ENCODE results near the gene TAF1.
"Not testable (repeated sequence)": the region's sequence is repeated elsewhere in the genome, so short reads cannot be mapped to it uniquely, and the experiment has no call there.

Gene TAF1

DNA sequence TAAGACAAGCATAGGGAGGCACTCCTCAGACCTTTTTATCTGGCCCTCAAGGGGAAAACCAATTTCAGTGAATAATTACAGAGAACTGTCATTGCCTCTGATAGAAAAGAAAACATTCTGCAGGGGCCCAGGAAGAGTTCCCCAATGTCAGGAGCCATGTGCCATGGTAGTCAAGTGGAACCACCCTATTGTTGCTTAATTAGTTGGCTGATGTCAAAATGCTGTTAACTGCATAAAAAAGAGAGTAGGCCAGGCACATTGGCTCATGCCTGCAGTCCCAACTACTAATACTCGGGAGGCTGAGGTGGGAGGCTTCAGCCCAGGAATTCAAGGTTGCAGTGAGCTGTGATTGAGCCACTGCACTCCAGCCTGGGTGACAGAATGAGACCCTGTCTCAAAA, 138.2 kb downstream of the TAF1 start:
- DNase-seq (ENCODE audit: low spot score): no peak

DNA sequence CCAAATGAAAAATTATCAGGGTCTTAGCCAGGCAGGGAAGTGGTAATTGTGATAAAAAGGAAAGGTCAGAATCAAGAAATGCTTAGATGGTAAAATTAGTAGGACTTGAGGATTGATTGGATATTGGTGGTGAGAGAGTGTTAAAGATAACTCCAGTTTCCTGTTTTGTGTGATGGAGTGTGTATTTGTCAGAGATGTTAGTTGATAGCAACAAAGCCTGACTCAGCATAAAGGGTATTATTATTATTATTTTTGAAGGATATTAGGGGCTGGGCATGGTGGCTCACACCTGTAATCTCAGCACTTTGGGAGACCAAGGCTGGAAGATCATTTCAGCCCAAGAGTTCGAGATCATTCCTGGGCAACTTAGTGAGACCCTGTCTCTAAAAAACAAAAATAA, 143.1 kb downstream of the TAF1 start:
- DNase-seq (ENCODE audit: low spot score): no peak

DNA sequence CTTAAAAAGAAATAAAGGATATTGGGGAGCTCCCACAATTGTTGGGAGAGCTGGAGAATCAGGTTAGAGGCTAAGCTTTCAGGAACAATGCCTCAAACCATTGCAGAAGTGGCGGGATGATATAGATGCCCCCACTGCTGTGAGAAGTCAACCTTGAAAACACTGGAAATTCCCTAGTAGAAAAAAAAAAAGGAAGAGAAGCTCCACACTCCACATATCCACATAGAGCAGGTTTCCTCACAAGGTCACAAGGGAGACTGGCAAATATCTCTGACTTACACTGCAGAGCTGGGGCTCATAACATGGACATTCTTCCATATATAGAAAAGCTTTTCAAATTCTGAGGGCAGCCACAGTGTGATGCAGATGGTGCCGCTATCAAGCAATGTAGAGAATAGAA, 144.0 kb downstream of the TAF1 start:
- no peak for DNase-seq (ENCODE audit: low spot score)

DNA sequence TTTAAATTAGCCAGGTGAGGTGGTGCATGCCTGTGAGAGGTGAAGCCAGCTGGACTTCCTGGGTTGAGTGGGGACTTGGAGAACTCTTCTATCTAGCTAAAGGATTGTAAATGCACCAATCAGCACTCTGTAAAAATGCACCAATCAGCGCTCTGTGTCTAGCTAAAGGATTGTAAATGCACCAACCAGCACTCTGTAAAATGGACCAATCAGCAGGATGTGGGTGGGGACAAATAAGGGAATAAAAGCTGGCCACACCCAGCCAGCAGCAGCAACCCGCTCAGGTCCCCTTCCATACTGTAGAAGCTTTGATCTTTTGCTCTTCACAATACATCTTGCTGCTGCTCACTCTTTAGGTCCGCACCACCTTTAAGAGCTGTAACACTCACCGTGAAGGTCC, 147.6 kb downstream of the TAF1 start:
- not testable (repeated sequence) for DNase-seq (ENCODE audit: low spot score)

DNA sequence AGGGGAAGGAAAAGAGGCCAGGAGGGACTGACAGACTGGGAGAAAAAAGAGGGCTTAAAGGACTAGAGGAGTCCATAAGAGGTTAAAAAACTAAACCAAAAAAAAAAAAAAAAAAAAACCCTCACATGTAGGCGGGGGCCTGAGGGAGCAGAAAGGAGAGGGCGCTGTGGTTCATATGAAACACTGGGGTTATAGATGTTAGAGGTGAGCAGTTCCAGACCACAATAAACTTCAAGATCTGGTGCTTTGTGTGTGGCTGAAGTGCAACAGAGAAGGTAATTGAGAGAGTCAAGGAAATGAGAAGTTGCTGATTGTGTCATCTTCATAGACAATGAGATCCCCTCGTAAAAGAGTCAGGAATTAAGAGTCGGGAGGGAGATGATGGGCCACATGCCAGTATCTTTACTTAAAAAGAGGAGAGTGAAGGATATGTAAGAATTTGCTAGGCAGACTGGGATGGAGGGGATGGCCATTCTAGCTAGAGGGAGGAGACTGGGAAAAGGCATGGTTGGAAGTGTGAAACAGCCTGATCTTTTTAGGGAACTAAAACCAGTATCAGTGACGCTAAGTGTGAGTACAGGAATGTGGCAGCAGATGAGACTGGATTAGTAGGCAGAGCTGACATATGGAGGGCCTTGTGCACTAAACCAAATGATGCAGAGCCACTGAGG, 148.3 kb downstream of the TAF1 start:
- no peak for DNase-seq (ENCODE audit: low spot score)

DNA sequence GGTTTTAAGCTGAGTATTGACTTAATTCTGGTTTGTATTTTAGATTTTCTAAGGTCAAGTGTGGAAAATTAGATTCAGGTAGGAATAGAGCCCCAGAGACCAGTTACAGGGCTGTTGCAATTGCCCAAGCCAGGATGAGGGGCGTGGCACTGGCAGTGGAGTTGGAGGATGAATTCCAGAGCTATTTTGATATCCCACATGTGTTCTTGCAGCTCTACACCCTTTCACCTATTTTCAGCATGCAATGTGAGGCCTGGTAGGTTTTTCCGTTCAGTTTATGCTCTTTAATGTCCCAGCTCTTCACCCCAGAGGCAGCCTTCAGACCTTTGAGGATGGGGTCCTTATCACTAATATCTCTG, 148.9 kb downstream of the TAF1 start:
- DNase-seq (ENCODE audit: low spot score): no peak
